ENCODE measurements around the gene MBD6. TPM values are rescaled to one million over a fixed set of nuclear protein-coding genes. Genes with fewer than 3 reads are reported as not detected.
"Not testable (repeated sequence)": the region's sequence is repeated elsewhere in the genome, so short reads cannot be mapped to it uniquely, and the experiment has no call there.

The MBD6 gene
- polyA plus RNA-seq, 1 experiment, result 8.3 TPM

DNA sequence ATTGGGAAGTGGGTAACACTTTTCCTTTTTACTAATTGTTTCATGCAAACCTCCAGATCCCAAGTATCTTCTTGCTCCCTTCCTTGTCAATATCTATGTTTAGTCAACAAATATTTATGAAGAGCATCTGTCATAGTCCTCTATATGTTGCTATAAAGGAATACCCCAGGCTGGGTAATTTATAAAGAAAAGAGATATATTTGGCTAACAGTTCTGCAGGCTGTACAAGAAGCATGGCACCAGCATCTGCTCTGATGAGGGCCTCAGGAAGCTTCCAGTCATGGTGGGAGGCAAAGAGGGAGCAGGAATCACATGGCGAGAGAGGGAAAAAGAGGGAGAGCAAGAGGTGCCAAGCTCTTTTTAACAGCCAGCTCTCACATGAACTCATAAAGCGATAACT lies 31.8 kb downstream of the MBD6 start:
- POLR2A ChIA-PET, result no interaction called here
- no peaks in the 10 kb centered on the region for H3K36me3 ChIP-seq (ENCODE audit: control insufficient read depth, insufficient read depth, low read length)
- H3K4me3 ChIP-seq (ENCODE audit: low read depth, low read length), result no peak overlapping the region
- TF ChIP-seq, protein P1, sequence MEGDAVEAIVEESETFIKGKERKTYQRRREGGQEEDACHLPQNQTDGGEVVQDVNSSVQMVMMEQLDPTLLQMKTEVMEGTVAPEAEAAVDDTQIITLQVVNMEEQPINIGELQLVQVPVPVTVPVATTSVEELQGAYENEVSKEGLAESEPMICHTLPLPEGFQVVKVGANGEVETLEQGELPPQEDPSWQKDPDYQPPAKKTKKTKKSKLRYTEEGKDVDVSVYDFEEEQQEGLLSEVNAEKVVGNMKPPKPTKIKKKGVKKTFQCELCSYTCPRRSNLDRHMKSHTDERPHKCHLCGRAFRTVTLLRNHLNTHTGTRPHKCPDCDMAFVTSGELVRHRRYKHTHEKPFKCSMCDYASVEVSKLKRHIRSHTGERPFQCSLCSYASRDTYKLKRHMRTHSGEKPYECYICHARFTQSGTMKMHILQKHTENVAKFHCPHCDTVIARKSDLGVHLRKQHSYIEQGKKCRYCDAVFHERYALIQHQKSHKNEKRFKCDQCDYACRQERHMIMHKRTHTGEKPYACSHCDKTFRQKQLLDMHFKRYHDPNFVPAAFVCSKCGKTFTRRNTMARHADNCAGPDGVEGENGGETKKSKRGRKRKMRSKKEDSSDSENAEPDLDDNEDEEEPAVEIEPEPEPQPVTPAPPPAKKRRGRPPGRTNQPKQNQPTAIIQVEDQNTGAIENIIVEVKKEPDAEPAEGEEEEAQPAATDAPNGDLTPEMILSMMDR (IDR thresholded peaks at IDR 0.05; ENCODE audit: insufficient read depth, low read depth, low read length), result no peak
- DNase-seq (ENCODE audit: low read depth), result no peak
- CTCF ChIA-PET, result interaction anchor here (1.3 kb wide), 1 partner anchor 29 kb away, joined by 7 read pairs; no protein-coding TSS in a partner anchor
- no peaks in the 10 kb centered on the region; the same call in 1 of the 2 replicates for H3K27me3 ChIP-seq (ENCODE audit: control insufficient read depth, insufficient read depth, low read length)

DNA sequence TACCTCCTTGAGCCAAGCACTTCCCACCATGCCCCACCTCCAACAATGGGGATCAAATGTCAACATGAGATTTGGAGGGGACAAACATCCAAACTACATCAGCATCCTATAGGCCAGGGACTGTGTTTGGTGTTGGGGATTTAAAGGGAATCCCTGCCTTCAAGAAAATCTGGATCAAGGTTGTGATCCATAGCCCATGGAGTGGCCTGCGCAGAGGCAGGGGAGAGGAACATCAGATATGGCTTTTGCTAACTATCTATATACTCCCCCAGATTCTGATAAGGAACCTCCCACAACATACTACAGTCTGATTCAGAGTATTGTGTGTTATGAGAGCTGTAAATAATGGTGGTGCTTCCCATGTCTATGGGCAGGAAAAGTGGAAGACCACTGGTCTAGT lies 32.3 kb downstream of the MBD6 start:
- TF ChIP-seq, protein P1 (IDR thresholded peaks at IDR 0.05; ENCODE audit: insufficient read depth, low read depth, low read length), result no peak
- ChIA-PET CTCF (interaction anchor here (1.3 kb wide), 1 partner anchor 28 kb away, joined by 7 read pairs; no protein-coding TSS in a partner anchor), POLR2A (no interaction called here)
- Histone ChIP-seq H3K36me3 (ENCODE audit: control insufficient read depth, insufficient read depth, low read length) (no peaks in the 10 kb centered on the region), H3K4me3 (ENCODE audit: low read depth, low read length) (no peak overlapping the region), H3K27me3 (ENCODE audit: control insufficient read depth, insufficient read depth, low read length) (no peaks in the 10 kb centered on the region; the same call in 1 of the 2 replicates)
- DNase-seq (ENCODE audit: low read depth), result no peak

DNA sequence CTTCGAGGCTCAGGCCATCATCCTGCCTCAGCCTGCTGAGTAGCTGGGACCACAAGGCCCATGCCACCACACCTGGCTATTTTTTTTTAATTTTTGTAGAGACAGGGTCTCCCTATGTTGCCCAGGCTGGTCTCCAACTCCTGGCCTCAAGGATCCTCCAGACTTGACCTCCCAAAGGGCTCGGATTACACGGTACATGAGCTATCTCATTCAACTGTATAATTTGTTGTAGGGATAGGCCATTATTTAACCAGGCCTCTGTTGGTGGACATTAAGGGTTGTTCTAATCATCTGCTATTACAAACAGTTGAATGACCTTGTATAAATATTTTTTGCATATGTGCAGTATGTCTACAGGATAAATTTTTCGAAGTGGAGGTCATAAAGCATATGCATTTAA lies 36.2 kb downstream of the MBD6 start:
- no peak for DNase-seq (ENCODE audit: low read depth)
- H3K36me3 ChIP-seq (ENCODE audit: control insufficient read depth, insufficient read depth, low read length), result no peaks in the 10 kb centered on the region
- H3K27me3 ChIP-seq (ENCODE audit: control insufficient read depth, insufficient read depth, low read length), result peaks cover 4% of the 10 kb centered on the region; the same call in 1 of the 2 replicates
- CTCF ChIA-PET, result interaction anchor here (0.6 kb wide), 1 partner anchor 20 kb away, joined by 3 read pairs; no protein-coding TSS in a partner anchor
- H3K4me3 ChIP-seq (ENCODE audit: low read depth, low read length), result no peak overlapping the region
- TF ChIP-seq, protein P1 (IDR thresholded peaks at IDR 0.05; ENCODE audit: insufficient read depth, low read depth, low read length), result no peak
- POLR2A ChIA-PET, result no interaction called here

DNA sequence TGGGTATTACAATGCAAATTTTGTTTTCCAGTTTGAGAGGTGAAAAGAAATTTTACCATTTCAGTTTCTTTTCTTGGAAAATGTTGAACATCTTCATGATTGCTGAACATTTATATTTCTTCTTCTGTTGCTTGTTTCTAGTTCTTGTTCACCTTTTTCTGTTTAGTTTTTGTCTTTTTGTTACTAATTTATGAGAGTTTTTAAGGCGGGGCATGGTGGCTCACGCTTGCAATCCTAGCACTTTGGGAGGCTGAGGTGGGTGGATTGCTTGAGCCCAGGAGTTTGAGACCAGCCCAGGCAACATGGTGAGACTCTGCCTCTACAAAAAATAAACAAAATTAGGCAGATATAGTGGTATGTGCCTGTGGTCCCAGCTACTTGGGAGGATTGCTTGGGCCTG lies 37.9 kb downstream of the MBD6 start:
- Histone ChIP-seq H3K36me3 (ENCODE audit: control insufficient read depth, insufficient read depth, low read length) (no peaks in the 10 kb centered on the region), H3K4me3 (ENCODE audit: low read depth, low read length) (no peak overlapping the region), H3K27me3 (ENCODE audit: control insufficient read depth, insufficient read depth, low read length) (peaks cover 4% of the 10 kb centered on the region; the same call in 1 of the 2 replicates)
- TF ChIP-seq, protein P1 (IDR thresholded peaks at IDR 0.05; ENCODE audit: insufficient read depth, low read depth, low read length), result no peak
- CTCF ChIA-PET, result no interaction called here
- no peak for DNase-seq (ENCODE audit: low read depth)
- POLR2A ChIA-PET, result no interaction called here

DNA sequence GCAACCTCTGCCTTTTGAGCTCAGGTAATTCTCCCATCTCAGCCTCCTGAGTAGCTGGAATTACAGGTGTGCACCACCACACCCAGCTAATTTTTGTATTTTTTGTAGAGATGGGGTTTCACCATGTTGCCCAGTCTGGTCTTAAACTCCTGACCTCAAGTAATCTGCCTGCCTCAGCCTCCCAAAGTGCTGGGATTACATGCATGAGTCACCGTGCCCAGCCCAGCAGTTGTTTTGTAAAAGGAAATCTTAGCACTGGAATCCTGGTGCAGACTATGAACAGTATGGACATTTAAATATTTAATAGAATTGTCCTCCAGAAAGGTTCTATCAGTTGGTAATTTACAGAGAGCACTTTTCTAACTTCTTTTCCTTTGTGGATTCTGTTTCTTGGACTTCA lies 38.5 kb downstream of the MBD6 start:
- CTCF ChIA-PET; DNase-seq (ENCODE audit: low read depth); POLR2A ChIA-PET: not testable (repeated sequence)

DNA sequence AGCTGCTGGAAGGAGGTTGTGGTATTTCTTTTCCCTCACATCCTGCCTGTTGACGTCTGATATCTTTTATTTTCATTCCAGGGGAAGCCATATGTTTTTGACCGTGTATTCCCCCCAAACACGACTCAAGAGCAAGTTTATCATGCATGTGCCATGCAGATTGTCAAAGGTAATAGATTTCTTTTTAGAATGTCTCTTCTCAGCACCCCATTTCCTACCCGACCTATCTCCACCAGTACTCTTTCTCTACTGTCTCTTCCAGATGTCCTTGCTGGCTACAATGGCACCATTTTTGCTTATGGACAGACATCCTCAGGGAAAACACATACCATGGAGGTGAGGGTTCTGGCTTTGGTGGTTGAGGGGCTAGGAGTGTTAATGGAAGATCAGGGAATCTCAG lies 40.7 kb downstream of the MBD6 start:
- no peaks in the 10 kb centered on the region for H3K36me3 ChIP-seq (ENCODE audit: control insufficient read depth, insufficient read depth, low read length)
- H3K27me3 ChIP-seq (ENCODE audit: control insufficient read depth, insufficient read depth, low read length), result peaks cover 4% of the 10 kb centered on the region; the same call in 1 of the 2 replicates
- DNase-seq (ENCODE audit: low read depth), result no peak
- H3K4me3 ChIP-seq (ENCODE audit: low read depth, low read length), result no peak overlapping the region
- ChIA-PET CTCF (interaction anchor here (1.2 to 1.4 kb wide), 4 partner anchors 12 to 70 kb away, joined by 3 to 5 read pairs (median 4); partner anchors contain the start of gene B4GALNT1), POLR2A (no interaction called here)
- TF ChIP-seq, protein P1 (IDR thresholded peaks at IDR 0.05; ENCODE audit: insufficient read depth, low read depth, low read length), result no peak

More for the DNA sequence above, 38.5 kb downstream of the MBD6 start:
- H3K27me3 ChIP-seq (ENCODE audit: control insufficient read depth, insufficient read depth, low read length); H3K36me3 ChIP-seq (ENCODE audit: control insufficient read depth, insufficient read depth, low read length); H3K4me3 ChIP-seq (ENCODE audit: low read depth, low read length): not testable (repeated sequence)

All from BJ (cell line).